NCI-H69 (cell line): ENCODE measurements around the gene FMN2.
A peak's percentile ranks its signal among the peaks of the same experiment; 100 is the strongest.
"Not testable (repeated sequence)": the region's sequence is repeated elsewhere in the genome, so short reads cannot be mapped to it uniquely, and the experiment has no call there.

ENCODE experiments used
- DNase-seq: peaks from one replicate; lab custom pipeline; 2025; lab: John Stamatoyannopoulos, UW

The FMN2 gene

DNA sequence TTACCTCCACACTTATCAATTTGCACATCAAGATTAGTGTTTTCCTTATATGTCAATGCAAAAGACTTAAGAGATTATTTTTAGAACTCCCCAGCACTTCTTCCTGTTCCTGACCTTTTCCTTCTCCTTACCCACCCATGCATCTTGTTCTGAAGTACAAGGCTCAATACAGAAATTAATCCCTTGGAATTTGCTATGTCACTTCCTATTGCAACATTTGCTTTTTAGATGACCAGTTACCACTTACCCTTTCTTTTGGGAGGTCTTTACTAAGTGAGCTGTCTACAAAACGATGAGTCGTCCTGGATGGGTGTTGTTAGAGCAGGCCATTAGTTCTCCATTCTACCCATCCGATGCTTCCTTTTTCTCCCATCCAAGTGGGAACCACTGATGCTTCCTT, 221.2 kb downstream of the FMN2 start:
- DNase-seq: peak; percentile 28

- no peak for DNase-seq
These were observed 223.4 kb downstream of the FMN2 start for GRCh38 chr1:240314845-240315801.

- no peak for DNase-seq
These were observed 228.3 kb downstream of the FMN2 start for GRCh38 chr1:240319998-240320397.

DNA sequence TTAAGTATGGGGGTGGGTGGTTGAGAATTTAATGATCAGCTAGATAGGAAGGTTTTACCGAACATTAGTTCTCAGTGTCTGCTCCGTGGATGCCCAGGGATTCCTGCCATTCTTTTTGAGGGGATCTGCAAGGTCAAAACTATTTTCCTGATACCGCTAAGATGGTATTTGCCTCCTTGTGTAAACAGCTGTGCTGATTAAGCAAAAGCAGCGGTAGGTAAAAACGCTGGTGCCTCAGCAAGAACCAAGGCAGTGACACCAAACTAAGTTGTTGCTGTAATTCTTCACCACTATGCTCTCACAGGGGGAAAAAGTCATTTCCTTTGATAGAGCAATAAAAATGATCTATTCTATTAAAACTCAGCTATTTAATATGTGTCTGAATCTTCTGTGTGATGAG, 229.0 kb downstream of the FMN2 start:
- peak; percentile 62 for DNase-seq

DNA sequence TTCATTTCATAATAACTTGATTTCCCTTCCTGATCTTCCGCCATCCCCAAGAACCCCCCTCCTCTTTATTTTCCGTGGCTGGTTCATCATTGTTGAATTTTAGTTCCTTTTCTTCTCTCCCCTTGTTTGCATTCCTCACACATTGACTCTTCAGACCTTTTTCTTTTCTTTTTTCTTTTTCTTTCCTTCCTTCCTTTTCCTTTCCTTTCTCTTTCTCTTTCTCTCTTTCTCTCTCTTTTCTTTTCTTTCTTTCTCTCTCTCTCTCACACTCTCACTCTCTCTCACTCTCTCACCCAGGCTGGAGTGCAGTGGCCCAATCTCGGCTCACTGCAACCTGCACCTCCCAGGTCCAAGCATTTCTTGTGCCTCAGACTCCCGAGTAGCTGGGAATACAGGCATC, 231.3 kb downstream of the FMN2 start:
- DNase-seq: no peak

- DNase-seq: not testable (repeated sequence)
These were observed 236.7 kb downstream of the FMN2 start for GRCh38 chr1:240328382-240328781.

GRCh38 chr1:240329443-240329842, 237.8 kb downstream of the FMN2 start:
- DNase-seq: no peak

- peak; percentile 79 for DNase-seq
These were observed 241.0 kb downstream of the FMN2 start for GRCh38 chr1:240332672-240333071.

GRCh38 chr1:240337781-240338180, 246.1 kb downstream of the FMN2 start:
- peak; percentile 10 for DNase-seq

- DNase-seq: no peak
These were observed 247.2 kb downstream of the FMN2 start for GRCh38 chr1:240338837-240339236.

GRCh38 chr1:240341365-240342250, 249.9 kb downstream of the FMN2 start:
- DNase-seq: peak; percentile 80

DNA sequence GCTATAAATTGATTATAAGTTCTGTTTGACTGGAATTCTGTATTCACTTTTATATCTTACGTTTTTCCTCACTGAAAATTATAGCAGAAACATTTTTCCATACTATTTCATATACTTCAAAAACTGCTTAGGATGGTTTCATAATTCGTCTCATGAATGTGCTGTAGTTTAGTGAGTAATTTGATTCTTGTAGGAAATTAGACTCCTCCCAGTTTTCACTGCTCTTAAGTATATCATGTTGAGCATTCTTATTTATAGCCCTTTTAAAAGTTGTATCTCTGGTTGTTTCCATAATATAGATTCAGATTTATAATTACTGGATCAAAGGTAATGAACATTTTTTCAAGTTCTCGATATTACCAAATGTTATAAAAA, 250.6 kb downstream of the FMN2 start:
- no peak for DNase-seq

DNA sequence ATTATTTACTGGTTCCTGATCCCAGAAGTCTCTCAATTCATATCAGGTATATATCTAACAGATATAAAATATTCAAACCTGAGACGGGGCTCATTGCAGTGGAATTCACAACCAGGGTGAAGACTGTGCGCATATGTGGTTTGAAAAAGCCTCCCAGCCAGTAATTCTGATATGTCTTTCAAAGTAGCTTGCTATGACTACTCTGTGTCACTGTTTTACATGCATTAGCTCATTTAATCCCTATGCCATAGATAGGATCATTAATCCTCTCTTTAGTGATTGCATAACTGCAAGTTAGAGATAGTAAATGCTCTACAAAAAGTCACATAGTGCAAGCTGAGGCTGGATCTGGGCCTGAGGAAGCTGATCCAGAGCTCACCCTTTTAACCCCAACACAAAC, 251.4 kb downstream of the FMN2 start:
- DNase-seq: no peak

GRCh38 chr1:240343966-240344365, 252.3 kb downstream of the FMN2 start:
- DNase-seq: peak; percentile 31

DNA sequence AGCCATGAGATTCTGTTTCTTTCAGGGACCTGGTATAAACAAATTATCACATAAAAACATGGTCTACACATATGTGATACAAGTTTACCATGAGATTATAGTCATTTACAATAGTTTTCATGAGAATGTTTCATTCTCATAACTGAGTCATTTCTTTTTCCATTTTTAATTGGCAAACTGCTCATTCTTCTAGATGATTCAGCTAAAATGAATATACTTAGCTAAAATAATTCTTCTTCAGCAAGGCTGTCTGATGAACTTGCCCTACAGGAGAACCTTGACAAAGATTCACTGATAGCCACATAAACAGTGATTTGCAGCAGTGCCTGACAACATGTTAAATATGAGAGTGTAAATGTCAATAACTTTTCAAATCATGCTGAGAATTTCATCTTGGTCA, 253.2 kb downstream of the FMN2 start:
- peak; percentile 21 for DNase-seq

DNA sequence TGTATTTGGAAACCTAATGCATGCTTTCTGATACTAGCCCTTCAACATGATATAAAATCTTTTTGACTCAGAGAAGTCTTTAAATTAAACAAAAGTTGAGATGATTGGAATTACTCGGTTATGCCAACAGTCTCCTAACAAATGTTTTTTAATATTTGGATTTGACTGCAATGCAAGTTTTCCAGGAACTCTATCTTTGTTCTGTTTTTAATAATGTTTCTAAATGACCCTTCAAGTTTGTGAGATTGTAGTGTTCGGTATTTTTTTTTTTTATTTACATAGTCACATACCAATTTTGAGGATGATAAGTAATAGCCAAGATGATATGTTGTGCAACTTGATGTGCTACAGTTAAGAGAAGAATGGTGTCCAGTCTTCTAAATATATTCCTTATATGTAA, 258.0 kb downstream of the FMN2 start:
- DNase-seq: no peak

- DNase-seq: no peak
These were observed 259.2 kb downstream of the FMN2 start for GRCh38 chr1:240350910-240351331.

DNA sequence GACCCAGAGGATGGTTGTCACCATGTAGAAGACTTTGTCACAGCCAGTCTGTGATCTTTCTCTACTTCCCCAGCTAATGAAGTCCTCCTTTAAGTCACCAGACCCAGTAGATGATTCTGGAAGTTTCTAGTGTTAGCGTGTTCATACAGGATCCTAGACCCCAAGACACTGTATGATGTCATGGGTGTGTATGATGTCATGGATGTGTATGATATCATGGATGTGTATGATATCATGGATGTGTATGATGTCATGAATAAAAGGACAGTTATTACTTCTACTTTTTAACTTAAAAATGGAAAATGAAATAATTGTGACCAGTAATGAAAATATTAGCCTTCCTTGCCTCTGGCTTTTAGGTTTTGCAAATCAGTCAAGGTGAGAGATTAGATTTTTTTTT, 260.0 kb downstream of the FMN2 start:
- no peak for DNase-seq

- no peak for DNase-seq
These were observed 261.1 kb downstream of the FMN2 start for GRCh38 chr1:240352769-240353168.

GRCh38 chr1:240356568-240356967, 264.9 kb downstream of the FMN2 start:
- no peak for DNase-seq

GRCh38 chr1:240362046-240362445, 270.4 kb downstream of the FMN2 start:
- DNase-seq: no peak

GRCh38 chr1:240362826-240363225, 271.1 kb downstream of the FMN2 start:
- no peak for DNase-seq

DNA sequence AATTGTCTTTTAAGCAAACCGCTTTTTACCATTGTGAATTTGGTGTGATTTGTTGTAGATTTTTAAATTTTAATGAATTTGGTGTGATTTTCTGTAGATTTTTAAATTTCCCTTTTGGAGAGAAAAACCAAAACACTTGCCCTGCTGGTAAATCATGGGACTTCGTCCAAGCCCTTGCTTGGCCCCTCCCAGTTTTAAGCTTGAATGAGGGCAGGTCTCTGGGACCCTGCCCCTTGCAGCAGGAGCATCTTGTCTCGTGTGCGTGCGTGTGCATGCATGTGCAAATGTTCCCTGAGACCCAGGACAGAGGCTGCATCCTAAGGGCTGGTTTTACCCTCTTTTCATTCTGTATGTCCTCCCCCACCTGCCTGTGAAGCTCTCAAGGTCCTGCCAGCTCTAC, 271.6 kb downstream of the FMN2 start:
- no peak for DNase-seq
